ENCODE data around the gene CSTPP1.

The CSTPP1 gene

GRCh38 chr11:46896719-46897406 is 39.7 kb upstream of the CSTPP1 start:
- no peaks in the 10 kb centered on the region for H3K4me1 ChIP-seq (ENCODE audit: control insufficient read depth in 1 of 2, insufficient read depth in 2 of 2, low read length in 2 of 2)
- no peak overlapping the region for H3K27ac ChIP-seq (ENCODE audit: low read length)
- no peaks in the 10 kb centered on the region for H3K27me3 ChIP-seq (ENCODE audit: low read depth, low read length)
- H3K9me3 ChIP-seq (ENCODE audit: control insufficient read depth in 1 of 2, low read length in 2 of 2) = no peaks in the 10 kb centered on the region
- H3K36me3 ChIP-seq (ENCODE audit: control insufficient read depth in 1 of 2, insufficient read depth in 2 of 2, low read length in 2 of 2) = peaks cover 3 to 25% of the 10 kb centered on the region in 2 donors
- H3K4me3 ChIP-seq (ENCODE audit: low read depth in 1 of 2, low read length in 2 of 2) = no peak overlapping the region

GRCh38 chr11:46898396-46899095 is 38.0 kb upstream of the CSTPP1 start:
- peaks cover 3 to 20% of the 10 kb centered on the region in 2 donors for H3K36me3 ChIP-seq (ENCODE audit: control insufficient read depth in 1 of 2, insufficient read depth in 2 of 2, low read length in 2 of 2)
- no peaks in the 10 kb centered on the region for H3K9me3 ChIP-seq (ENCODE audit: control insufficient read depth in 1 of 2, low read length in 2 of 2)
- H3K4me3 ChIP-seq (ENCODE audit: low read depth in 1 of 2, low read length in 2 of 2) = no peak overlapping the region
- no peak overlapping the region for H3K27ac ChIP-seq (ENCODE audit: low read length)
- no peaks in the 10 kb centered on the region for H3K27me3 ChIP-seq (ENCODE audit: low read depth, low read length)
- no peaks in the 10 kb centered on the region for H3K4me1 ChIP-seq (ENCODE audit: control insufficient read depth in 1 of 2, insufficient read depth in 2 of 2, low read length in 2 of 2)

GRCh38 chr11:46899501-46900025 is 37.0 kb upstream of the CSTPP1 start:
- Histone ChIP-seq H3K27me3 (ENCODE audit: low read depth, low read length) (no peaks in the 10 kb centered on the region), H3K9me3 (ENCODE audit: control insufficient read depth in 1 of 2, low read length in 2 of 2) (no peaks in the 10 kb centered on the region), H3K4me3 (ENCODE audit: low read depth in 1 of 2, low read length in 2 of 2) (no peak overlapping the region), H3K27ac (ENCODE audit: low read length) (no peak overlapping the region), H3K4me1 (ENCODE audit: control insufficient read depth in 1 of 2, insufficient read depth in 2 of 2, low read length in 2 of 2) (no peaks in the 10 kb centered on the region), H3K36me3 (ENCODE audit: control insufficient read depth in 1 of 2, insufficient read depth in 2 of 2, low read length in 2 of 2) (peaks cover 0 to 20% of the 10 kb centered on the region in 2 donors)

GRCh38 chr11:46900091-46900746 is 36.3 kb upstream of the CSTPP1 start:
- peaks cover 0 to 20% of the 10 kb centered on the region in 2 donors for H3K36me3 ChIP-seq (ENCODE audit: control insufficient read depth in 1 of 2, insufficient read depth in 2 of 2, low read length in 2 of 2)
- no peaks in the 10 kb centered on the region for H3K9me3 ChIP-seq (ENCODE audit: control insufficient read depth in 1 of 2, low read length in 2 of 2)
- no peaks in the 10 kb centered on the region for H3K27me3 ChIP-seq (ENCODE audit: low read depth, low read length)
- no peaks in the 10 kb centered on the region for H3K4me1 ChIP-seq (ENCODE audit: control insufficient read depth in 1 of 2, insufficient read depth in 2 of 2, low read length in 2 of 2)
- H3K27ac ChIP-seq (ENCODE audit: low read length) = no peak overlapping the region
- no peak overlapping the region for H3K4me3 ChIP-seq (ENCODE audit: low read depth in 1 of 2, low read length in 2 of 2)

GRCh38 chr11:46901156-46901555 is 35.4 kb upstream of the CSTPP1 start:
- peaks cover 0 to 17% of the 10 kb centered on the region in 2 donors for H3K36me3 ChIP-seq (ENCODE audit: control insufficient read depth in 1 of 2, insufficient read depth in 2 of 2, low read length in 2 of 2)
- H3K4me1 ChIP-seq (ENCODE audit: control insufficient read depth in 1 of 2, insufficient read depth in 2 of 2, low read length in 2 of 2) = no peaks in the 10 kb centered on the region
- no peak overlapping the region for H3K4me3 ChIP-seq (ENCODE audit: low read depth in 1 of 2, low read length in 2 of 2)
- H3K27me3 ChIP-seq (ENCODE audit: low read depth, low read length) = no peaks in the 10 kb centered on the region
- H3K9me3 ChIP-seq (ENCODE audit: control insufficient read depth in 1 of 2, low read length in 2 of 2) = no peaks in the 10 kb centered on the region
- H3K27ac ChIP-seq (ENCODE audit: low read length) = no peak overlapping the region

- Histone ChIP-seq H3K4me1 (ENCODE audit: control insufficient read depth in 1 of 2, insufficient read depth in 2 of 2, low read length in 2 of 2) (peaks cover 0 to 5% of the 10 kb centered on the region in 2 donors), H3K36me3 (ENCODE audit: control insufficient read depth in 1 of 2, insufficient read depth in 2 of 2, low read length in 2 of 2) (peaks cover 0 to 17% of the 10 kb centered on the region in 2 donors), H3K9me3 (ENCODE audit: control insufficient read depth in 1 of 2, low read length in 2 of 2) (no peaks in the 10 kb centered on the region), H3K4me3 (ENCODE audit: low read depth in 1 of 2, low read length in 2 of 2) (no peak overlapping the region), H3K27ac (ENCODE audit: low read length) (no peak overlapping the region), H3K27me3 (ENCODE audit: low read depth, low read length) (no peaks in the 10 kb centered on the region)
Measured at GRCh38 chr11:46902694-46903093, 33.9 kb upstream of the CSTPP1 start.

- Histone ChIP-seq H3K27me3 (ENCODE audit: low read depth, low read length) (no peaks in the 10 kb centered on the region), H3K9me3 (ENCODE audit: control insufficient read depth in 1 of 2, low read length in 2 of 2) (no peaks in the 10 kb centered on the region), H3K4me1 (ENCODE audit: control insufficient read depth in 1 of 2, insufficient read depth in 2 of 2, low read length in 2 of 2) (peaks cover 0 to 5% of the 10 kb centered on the region in 2 donors), H3K27ac (ENCODE audit: low read length) (no peak overlapping the region), H3K36me3 (ENCODE audit: control insufficient read depth in 1 of 2, insufficient read depth in 2 of 2, low read length in 2 of 2) (peaks cover 0 to 12% of the 10 kb centered on the region in 2 donors), H3K4me3 (ENCODE audit: low read depth in 1 of 2, low read length in 2 of 2) (no peak overlapping the region)
Measured at GRCh38 chr11:46903846-46904245, 32.7 kb upstream of the CSTPP1 start.

- Histone ChIP-seq H3K4me1 (ENCODE audit: control insufficient read depth in 1 of 2, insufficient read depth in 2 of 2, low read length in 2 of 2) (peaks cover 0 to 5% of the 10 kb centered on the region in 2 donors), H3K27ac (ENCODE audit: low read length) (no peak overlapping the region), H3K36me3 (ENCODE audit: control insufficient read depth in 1 of 2, insufficient read depth in 2 of 2, low read length in 2 of 2) (no peaks in the 10 kb centered on the region), H3K27me3 (ENCODE audit: low read depth, low read length) (no peaks in the 10 kb centered on the region), H3K4me3 (ENCODE audit: low read depth in 1 of 2, low read length in 2 of 2) (no peak overlapping the region), H3K9me3 (ENCODE audit: control insufficient read depth in 1 of 2, low read length in 2 of 2) (no peaks in the 10 kb centered on the region)
Measured at GRCh38 chr11:46905806-46906205, 30.8 kb upstream of the CSTPP1 start.

- Histone ChIP-seq H3K36me3 (ENCODE audit: control insufficient read depth in 1 of 2, insufficient read depth in 2 of 2, low read length in 2 of 2) (no peaks in the 10 kb centered on the region), H3K27me3 (ENCODE audit: low read depth, low read length) (no peaks in the 10 kb centered on the region), H3K27ac (ENCODE audit: low read length) (no peak overlapping the region), H3K4me3 (ENCODE audit: low read depth in 1 of 2, low read length in 2 of 2) (no peak overlapping the region), H3K9me3 (ENCODE audit: control insufficient read depth in 1 of 2, low read length in 2 of 2) (no peaks in the 10 kb centered on the region), H3K4me1 (ENCODE audit: control insufficient read depth in 1 of 2, insufficient read depth in 2 of 2, low read length in 2 of 2) (peaks cover 0 to 5% of the 10 kb centered on the region in 2 donors)
Measured at GRCh38 chr11:46906609-46907041, 29.9 kb upstream of the CSTPP1 start.

- Histone ChIP-seq H3K4me1 (ENCODE audit: control insufficient read depth in 1 of 2, insufficient read depth in 2 of 2, low read length in 2 of 2) (peaks cover 0 to 10% of the 10 kb centered on the region in 2 donors), H3K9me3 (ENCODE audit: control insufficient read depth in 1 of 2, low read length in 2 of 2) (no peaks in the 10 kb centered on the region), H3K4me3 (ENCODE audit: low read depth in 1 of 2, low read length in 2 of 2) (no peak overlapping the region), H3K27me3 (ENCODE audit: low read depth, low read length) (no peaks in the 10 kb centered on the region), H3K36me3 (ENCODE audit: control insufficient read depth in 1 of 2, insufficient read depth in 2 of 2, low read length in 2 of 2) (no peaks in the 10 kb centered on the region), H3K27ac (ENCODE audit: low read length) (no peak overlapping the region)
Measured at GRCh38 chr11:46907606-46908005, 29.0 kb upstream of the CSTPP1 start.

- Histone ChIP-seq H3K36me3 (ENCODE audit: control insufficient read depth in 1 of 2, insufficient read depth in 2 of 2, low read length in 2 of 2) (no peaks in the 10 kb centered on the region), H3K4me1 (ENCODE audit: control insufficient read depth in 1 of 2, insufficient read depth in 2 of 2, low read length in 2 of 2) (peaks cover 0 to 39% of the 10 kb centered on the region in 2 donors), H3K4me3 (ENCODE audit: low read depth in 1 of 2, low read length in 2 of 2) (no peak overlapping the region), H3K27ac (ENCODE audit: low read length) (no peak overlapping the region), H3K9me3 (ENCODE audit: control insufficient read depth in 1 of 2, low read length in 2 of 2) (no peaks in the 10 kb centered on the region), H3K27me3 (ENCODE audit: low read depth, low read length) (no peaks in the 10 kb centered on the region)
Measured at GRCh38 chr11:46912526-46913150, 23.9 kb upstream of the CSTPP1 start.

Measured in muscle layer of duodenum (tissue), 2 donors.